Esophagus muscularis mucosa (tissue), 4 donors: ENCODE data around the gene RSU1. TPM values are rescaled to one million over a fixed set of nuclear protein-coding genes. Genes with fewer than 3 reads are reported as not detected.
A peak's percentile ranks its signal among the peaks of the same experiment; 100 is the strongest.

Experiments used
- DNase-seq: peaks from one replicate; pipeline ENCODE4 v3.0.0-alpha.2; 2017; ENCODE audit errors: extremely low spot score
- H3K27ac ChIP-seq, 4 donors: fragments of 200-600 bp; sonication (generic); replicated peaks in 1 of 4; 1 replicate in 3 of 4; 2 replicates in 1 of 4; pipeline ENCODE4 v1.5.1; 2016 to 2019; ENCODE audit warnings: mild to moderate bottlenecking in 1 of 4
- H3K27me3 ChIP-seq, 4 donors: fragments of 200-600 bp; sonication (generic); one replicate each; pipeline versions ENCODE4 v1.5.1 to v1.6.0; 2016 to 2019
- H3K36me3 ChIP-seq, 4 donors: fragments of 200-600 bp; sonication (generic); one replicate each; pipeline ENCODE4 v1.5.1; 2016 to 2019
- H3K4me1 ChIP-seq, 4 donors: fragments of 200-600 bp; sonication (generic); one replicate each; pipeline ENCODE4 v1.5.1; 2016 to 2019
- H3K4me3 ChIP-seq, 4 donors: fragments of 200-600 bp; sonication (generic); 1 replicate in 2 of 4; 2 replicates in 2 of 4; pipeline ENCODE4 v1.5.1; 2016 to 2019; ENCODE audit warnings: mild to moderate bottlenecking in 4 of 4, moderate library complexity in 1 of 4
- H3K9me3 ChIP-seq, 4 donors: fragments of 200-600 bp; sonication (generic); 1 replicate in 3 of 4; 2 replicates in 1 of 4; pipeline ENCODE4 v1.5.1; 2016 to 2019
- EP300 ChIP-seq: sonication (generic); formaldehyde crosslinking; IDR thresholded peaks from one replicate; pipeline ENCODE4 v1.6.1; 2017; ENCODE audit warnings: antibody characterized with exemption
- POLR2A ChIP-seq: fragments of 450-650 bp; IDR thresholded peaks from one replicate; pipeline ENCODE4 v1.6.1; 2017; ENCODE audit warnings: antibody characterized with exemption, moderate library complexity, mild to moderate bottlenecking, low read depth
- POLR2AphosphoS5 ChIP-seq, 2 donors: sonication (generic); formaldehyde crosslinking; IDR thresholded peaks; one replicate each; pipeline ENCODE4 v1.6.1; 2017; ENCODE audit warnings: antibody characterized with exemption in 2 of 2
- WGBS: methylation state at CpG from one replicate; pipeline ENCODE4 v1.1.5; 2018; 5-methylcytosine and 5-hydroxymethylcytosine counted together
- intact Hi-C: fragments of 100-400 bp; cut with DNase I; formaldehyde crosslinking; loops from one replicate; pipeline ENCODE4 v1.15.1; 2023
- total RNA-seq, 4 donors: library from RNA; depleted of rRNA; stranded (reverse); fragments of >200 nt; gene quantifications; one replicate each; pipeline versions ENCODE4 v1.1.0 to v1.2.1, GENCODE V29; 2016
- TF ChIP-seq, protein P1 (sequence below), 3 experiments: fragments of 200-600 bp in 2 of 3; fragments of 450-650 bp in 1 of 3; sonication (generic) in 2 of 3; IDR thresholded peaks; one replicate each; pipeline ENCODE4 v1.5.1; 2017 to 2019; ENCODE audit warnings: antibody characterized with exemption in 3 of 3, mild to moderate bottlenecking in 2 of 3, moderate library complexity in 1 of 3

Gene RSU1
- total RNA-seq, 4 donors from 2014 or later = 56.9 to 146 (median 90.7) TPM

GRCh38 chr10:16811765-16812164 lies 5.5 kb downstream of the RSU1 start:
- 75% methylated on average over 6 of the region's 6 CpGs for WGBS
- Histone ChIP-seq H3K9me3 (no peaks in the 10 kb centered on the region), H3K27me3 (no peaks in the 10 kb centered on the region), H3K36me3 (peaks cover 0 to 5% (median 1%) of the 10 kb centered on the region in 4 donors), H3K27ac (no peak overlapping the region), H3K4me1 (peaks cover 24 to 61% (median 44%) of the 10 kb centered on the region in 4 donors), H3K4me3 (no peak overlapping the region)
- no peak for DNase-seq
- no peak for TF ChIP-seq POLR2AphosphoS5 (IDR thresholded peaks at IDR 0.05)
- TF ChIP-seq POLR2A = no peak
- TF ChIP-seq, protein P1, sequence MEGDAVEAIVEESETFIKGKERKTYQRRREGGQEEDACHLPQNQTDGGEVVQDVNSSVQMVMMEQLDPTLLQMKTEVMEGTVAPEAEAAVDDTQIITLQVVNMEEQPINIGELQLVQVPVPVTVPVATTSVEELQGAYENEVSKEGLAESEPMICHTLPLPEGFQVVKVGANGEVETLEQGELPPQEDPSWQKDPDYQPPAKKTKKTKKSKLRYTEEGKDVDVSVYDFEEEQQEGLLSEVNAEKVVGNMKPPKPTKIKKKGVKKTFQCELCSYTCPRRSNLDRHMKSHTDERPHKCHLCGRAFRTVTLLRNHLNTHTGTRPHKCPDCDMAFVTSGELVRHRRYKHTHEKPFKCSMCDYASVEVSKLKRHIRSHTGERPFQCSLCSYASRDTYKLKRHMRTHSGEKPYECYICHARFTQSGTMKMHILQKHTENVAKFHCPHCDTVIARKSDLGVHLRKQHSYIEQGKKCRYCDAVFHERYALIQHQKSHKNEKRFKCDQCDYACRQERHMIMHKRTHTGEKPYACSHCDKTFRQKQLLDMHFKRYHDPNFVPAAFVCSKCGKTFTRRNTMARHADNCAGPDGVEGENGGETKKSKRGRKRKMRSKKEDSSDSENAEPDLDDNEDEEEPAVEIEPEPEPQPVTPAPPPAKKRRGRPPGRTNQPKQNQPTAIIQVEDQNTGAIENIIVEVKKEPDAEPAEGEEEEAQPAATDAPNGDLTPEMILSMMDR (IDR thresholded peaks at IDR 0.05) = no peak
- no peak for TF ChIP-seq EP300
- intact Hi-C loops = no loop called here

DNA sequence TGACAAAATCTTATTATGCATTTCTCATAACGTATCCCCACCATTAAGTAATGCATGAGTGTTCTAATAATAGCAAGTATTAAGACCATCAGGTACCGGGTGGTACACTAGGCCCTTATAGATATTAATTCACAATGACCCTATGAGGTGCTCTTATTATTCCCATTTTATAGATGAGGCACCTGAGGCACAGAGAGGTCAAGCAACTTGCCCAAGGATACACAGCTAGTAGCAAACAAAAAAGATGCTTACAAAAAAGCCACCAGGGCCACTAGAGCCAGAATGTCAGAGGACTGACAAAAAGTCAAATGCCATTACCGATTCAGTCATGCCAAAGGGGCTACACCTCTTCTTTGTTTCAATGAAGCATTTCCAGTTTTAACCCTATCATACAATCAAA lies 5.9 kb downstream of the RSU1 start:
- intact Hi-C loops = no loop called here
- 82% methylated on average over 3 of the region's 3 CpGs for WGBS
- no peaks in the 10 kb centered on the region for H3K9me3 ChIP-seq
- H3K27ac ChIP-seq = no peak overlapping the region
- H3K36me3 ChIP-seq = peaks cover 0 to 5% (median 1%) of the 10 kb centered on the region in 4 donors
- H3K4me1 ChIP-seq = peaks cover 20 to 57% (median 40%) of the 10 kb centered on the region in 4 donors
- TF ChIP-seq, protein P1 (IDR thresholded peaks at IDR 0.05) = no peak
- TF ChIP-seq POLR2A = no peak
- no peak for TF ChIP-seq EP300
- TF ChIP-seq POLR2AphosphoS5 (IDR thresholded peaks at IDR 0.05) = no peak
- DNase-seq = no peak
- H3K4me3 ChIP-seq = no peak overlapping the region
- no peaks in the 10 kb centered on the region for H3K27me3 ChIP-seq

DNA sequence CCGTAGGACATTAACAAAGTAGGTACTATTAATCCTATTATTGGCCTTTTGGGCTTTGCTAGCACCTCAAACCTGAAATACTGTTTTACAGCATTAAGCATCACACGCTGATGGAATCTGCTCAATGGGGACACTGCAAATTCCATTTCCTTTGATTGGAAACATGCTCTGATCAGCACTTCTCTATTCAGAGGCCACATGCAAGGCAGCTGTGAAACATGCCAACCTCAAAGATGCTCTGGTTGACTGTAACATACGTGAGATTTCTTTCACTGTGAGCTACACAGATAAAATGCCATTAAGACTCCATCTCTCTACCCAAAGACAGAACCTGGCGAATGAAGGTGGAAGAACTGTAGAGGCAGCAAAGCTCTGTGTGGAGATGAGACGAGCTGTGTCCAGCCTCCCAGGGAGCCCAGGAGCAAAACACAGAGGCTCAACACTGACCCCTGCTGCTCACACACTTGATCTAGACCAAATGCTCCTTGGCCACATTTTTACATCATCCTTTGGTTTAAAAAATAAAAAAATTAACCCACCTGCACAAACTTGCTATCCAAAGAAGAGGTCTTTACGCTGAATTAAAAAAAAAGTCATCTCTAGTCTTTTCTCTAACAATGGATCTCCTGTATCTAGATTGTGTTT lies 8.0 kb downstream of the RSU1 start:
- WGBS = 82% methylated on average over 6 of the region's 6 CpGs
- Histone ChIP-seq H3K4me1 (peaks cover 0 to 36% (median 21%) of the 10 kb centered on the region in 4 donors), H3K4me3 (no peak overlapping the region), H3K36me3 (peaks cover 0 to 5% (median 1%) of the 10 kb centered on the region in 4 donors), H3K9me3 (no peaks in the 10 kb centered on the region), H3K27me3 (no peaks in the 10 kb centered on the region), H3K27ac (no peak overlapping the region)
- no peak for TF ChIP-seq EP300
- TF ChIP-seq, protein P1 (IDR thresholded peaks at IDR 0.05) = peak; percentile 16 to 44 (median 33)
- intact Hi-C loops = no loop called here
- no peak for DNase-seq

DNA sequence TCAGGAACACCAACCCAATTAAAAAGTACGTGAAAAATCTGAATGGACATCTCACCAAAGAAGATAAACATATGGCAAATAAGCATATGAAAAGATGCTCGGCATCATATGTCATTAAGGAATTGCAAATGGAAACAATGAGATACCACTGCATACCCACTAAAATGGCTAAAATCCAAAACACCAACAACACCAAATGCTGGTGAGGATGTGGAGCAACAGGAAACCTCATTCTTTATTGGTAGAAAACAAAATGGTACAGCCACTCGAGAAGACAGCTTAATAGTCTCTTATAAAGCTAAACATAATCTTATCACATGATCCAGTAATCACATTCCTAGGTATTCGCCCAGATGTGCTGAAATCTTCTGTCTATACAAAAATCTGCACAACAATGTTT lies 13.1 kb downstream of the RSU1 start:
- H3K27me3 ChIP-seq = no peaks in the 10 kb centered on the region
- peaks cover 0 to 19% (median 9%) of the 10 kb centered on the region in 4 donors for H3K4me1 ChIP-seq
- H3K27ac ChIP-seq = no peak overlapping the region
- no peaks in the 10 kb centered on the region for H3K9me3 ChIP-seq
- WGBS = 94% methylated on average over 4 of the region's 4 CpGs
- no peak for DNase-seq
- peaks cover 0 to 5% (median 0%) of the 10 kb centered on the region in 4 donors for H3K36me3 ChIP-seq
- TF ChIP-seq, protein P1 (IDR thresholded peaks at IDR 0.05) = no peak
- TF ChIP-seq POLR2A (no peak), EP300 (no peak), POLR2AphosphoS5 (IDR thresholded peaks at IDR 0.05) (no peak)
- intact Hi-C loops = no loop called here
- no peak overlapping the region for H3K4me3 ChIP-seq

DNA sequence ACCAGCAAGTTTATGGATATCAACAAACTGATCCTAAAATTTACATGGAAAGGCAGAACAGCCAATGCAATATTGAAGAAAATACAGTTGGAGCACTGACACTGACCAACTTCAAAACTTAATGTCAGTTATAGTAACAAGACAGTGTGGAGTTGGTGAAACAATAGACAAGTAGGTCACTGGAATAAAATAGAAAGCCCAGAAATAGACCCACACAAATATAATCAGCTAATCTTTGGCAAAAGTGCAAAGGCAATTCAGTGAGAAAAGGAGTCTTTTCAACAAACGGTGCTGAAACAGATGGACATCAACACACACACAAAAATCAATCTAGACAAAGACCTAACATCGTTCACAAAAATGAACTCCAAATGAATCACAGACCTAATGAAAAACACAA lies 13.8 kb downstream of the RSU1 start:
- Histone ChIP-seq H3K4me3 (no peak overlapping the region), H3K36me3 (peaks cover 0 to 5% (median 0%) of the 10 kb centered on the region in 4 donors), H3K4me1 (peaks cover 0 to 23% (median 7%) of the 10 kb centered on the region in 4 donors), H3K27me3 (no peaks in the 10 kb centered on the region), H3K27ac (no peak overlapping the region), H3K9me3 (no peaks in the 10 kb centered on the region)
- intact Hi-C loops = no loop called here
- TF ChIP-seq POLR2A (no peak), EP300 (no peak), POLR2AphosphoS5 (IDR thresholded peaks at IDR 0.05) (no peak)
- TF ChIP-seq, protein P1 (IDR thresholded peaks at IDR 0.05) = no peak
- 53% methylated on average over 2 of the region's 2 CpGs for WGBS
- DNase-seq = no peak
